ENCODE results near the gene PPT1. TPM values are rescaled to one million over a fixed set of nuclear protein-coding genes. Genes with fewer than 3 reads are reported as not detected.

Gene PPT1
- total RNA-seq, 2 donors from 2014 or later = 68.5 to 89.8 TPM

DNA sequence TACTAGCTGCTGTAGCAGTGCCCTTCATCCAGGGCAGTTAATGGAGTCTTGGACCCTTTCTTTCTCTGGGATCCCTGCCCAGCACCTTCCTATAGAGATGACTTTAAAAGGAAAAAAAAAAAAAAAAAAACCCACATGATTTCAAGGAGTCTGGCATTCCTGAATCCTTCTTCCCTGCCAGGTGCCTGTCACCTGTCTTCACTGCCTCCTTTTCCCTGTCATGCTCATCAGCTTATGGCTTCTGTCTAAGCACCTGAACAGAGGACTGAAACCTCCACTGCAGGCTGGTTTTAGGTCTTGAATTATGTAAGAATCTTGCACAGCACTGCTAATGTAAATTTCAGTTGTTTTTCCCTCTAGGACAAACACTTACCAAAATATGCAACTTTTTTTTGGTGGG lies 24.9 kb downstream of the PPT1 start:
- Histone ChIP-seq H3K36me3 (peaks cover 72% of the 10 kb centered on the region), H3K27ac (no peak overlapping the region), H3K27me3 (replicated peaks; ENCODE audit: insufficient read depth) (no peaks in the 10 kb centered on the region), H3K9me3 (no peaks in the 10 kb centered on the region), H3K4me3 (no peak overlapping the region), H3K4me1 (ENCODE audit: control insufficient read depth in 1 of 2, low read depth in 2 of 2) (peaks cover 0 to 10% of the 10 kb centered on the region in 2 donors)
- ATAC-seq (ENCODE audit: insufficient number of reproducible peaks, low FRiP score, low read depth) (no peak), DNase-seq (ENCODE audit: low spot score) (no peak)
- TF ChIP-seq, protein P1, sequence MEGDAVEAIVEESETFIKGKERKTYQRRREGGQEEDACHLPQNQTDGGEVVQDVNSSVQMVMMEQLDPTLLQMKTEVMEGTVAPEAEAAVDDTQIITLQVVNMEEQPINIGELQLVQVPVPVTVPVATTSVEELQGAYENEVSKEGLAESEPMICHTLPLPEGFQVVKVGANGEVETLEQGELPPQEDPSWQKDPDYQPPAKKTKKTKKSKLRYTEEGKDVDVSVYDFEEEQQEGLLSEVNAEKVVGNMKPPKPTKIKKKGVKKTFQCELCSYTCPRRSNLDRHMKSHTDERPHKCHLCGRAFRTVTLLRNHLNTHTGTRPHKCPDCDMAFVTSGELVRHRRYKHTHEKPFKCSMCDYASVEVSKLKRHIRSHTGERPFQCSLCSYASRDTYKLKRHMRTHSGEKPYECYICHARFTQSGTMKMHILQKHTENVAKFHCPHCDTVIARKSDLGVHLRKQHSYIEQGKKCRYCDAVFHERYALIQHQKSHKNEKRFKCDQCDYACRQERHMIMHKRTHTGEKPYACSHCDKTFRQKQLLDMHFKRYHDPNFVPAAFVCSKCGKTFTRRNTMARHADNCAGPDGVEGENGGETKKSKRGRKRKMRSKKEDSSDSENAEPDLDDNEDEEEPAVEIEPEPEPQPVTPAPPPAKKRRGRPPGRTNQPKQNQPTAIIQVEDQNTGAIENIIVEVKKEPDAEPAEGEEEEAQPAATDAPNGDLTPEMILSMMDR (IDR thresholded peaks at IDR 0.05) = no peak

DNA sequence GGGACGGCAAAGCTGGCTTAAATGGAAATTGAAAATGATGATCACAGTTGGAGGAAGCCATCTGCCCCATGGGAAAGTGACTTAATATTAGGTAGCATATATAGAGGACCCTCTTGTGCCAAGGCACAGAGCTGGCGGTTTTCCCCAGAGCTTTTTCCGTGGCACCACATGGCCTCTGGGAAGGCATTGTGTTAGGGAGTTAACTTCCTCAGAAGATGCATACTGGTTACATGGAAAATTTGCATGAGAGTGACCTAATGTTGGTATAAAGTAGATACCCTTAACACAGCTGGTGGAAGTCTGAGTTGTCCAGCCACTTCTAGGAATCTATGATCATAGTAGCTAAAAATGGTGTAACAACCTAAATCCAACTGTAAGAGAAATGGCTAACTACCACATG lies 29.2 kb downstream of the PPT1 start:
- TF ChIP-seq, protein P1 (IDR thresholded peaks at IDR 0.05) = no peak
- H3K4me1 ChIP-seq (ENCODE audit: control insufficient read depth in 1 of 2, low read depth in 2 of 2) = no peaks in the 10 kb centered on the region
- H3K9me3 ChIP-seq = no peaks in the 10 kb centered on the region
- DNase-seq (ENCODE audit: low spot score) (no peak), ATAC-seq (ENCODE audit: insufficient number of reproducible peaks, low FRiP score, low read depth) (no peak)
- H3K4me3 ChIP-seq = no peak overlapping the region
- H3K27me3 ChIP-seq (replicated peaks; ENCODE audit: insufficient read depth) = no peaks in the 10 kb centered on the region
- H3K36me3 ChIP-seq = peaks cover 99% of the 10 kb centered on the region
- H3K27ac ChIP-seq = no peak overlapping the region

DNA sequence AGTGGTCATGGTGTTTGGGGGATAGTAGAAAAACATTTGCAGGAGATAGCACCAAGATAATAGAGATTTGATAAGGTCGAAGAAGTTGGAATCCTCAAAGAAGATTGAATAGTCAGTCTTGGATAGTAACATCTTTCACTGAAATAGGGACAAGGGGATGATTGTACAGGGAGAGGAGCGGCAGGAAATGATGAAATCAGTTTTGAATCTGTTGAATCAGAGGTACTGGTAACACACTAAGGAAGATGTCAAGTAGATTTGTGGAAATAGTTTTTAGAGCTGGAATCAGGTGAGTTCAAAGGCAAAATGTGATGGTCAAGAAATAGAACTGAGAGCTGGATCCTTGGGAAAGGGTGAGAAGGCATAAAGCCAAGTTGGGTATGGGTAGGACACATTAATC lies 30.0 kb downstream of the PPT1 start:
- no peak overlapping the region for H3K27ac ChIP-seq
- H3K4me1 ChIP-seq (ENCODE audit: control insufficient read depth in 1 of 2, low read depth in 2 of 2) = peaks cover 0 to under 1% of the 10 kb centered on the region in 2 donors
- ATAC-seq (ENCODE audit: insufficient number of reproducible peaks, low FRiP score, low read depth) (no peak), DNase-seq (ENCODE audit: low spot score) (no peak)
- TF ChIP-seq, protein P1 (IDR thresholded peaks at IDR 0.05) = no peak
- H3K9me3 ChIP-seq = no peaks in the 10 kb centered on the region
- H3K36me3 ChIP-seq = peaks cover 94% of the 10 kb centered on the region
- H3K27me3 ChIP-seq (replicated peaks; ENCODE audit: insufficient read depth) = no peaks in the 10 kb centered on the region
- H3K4me3 ChIP-seq = no peak overlapping the region

DNA sequence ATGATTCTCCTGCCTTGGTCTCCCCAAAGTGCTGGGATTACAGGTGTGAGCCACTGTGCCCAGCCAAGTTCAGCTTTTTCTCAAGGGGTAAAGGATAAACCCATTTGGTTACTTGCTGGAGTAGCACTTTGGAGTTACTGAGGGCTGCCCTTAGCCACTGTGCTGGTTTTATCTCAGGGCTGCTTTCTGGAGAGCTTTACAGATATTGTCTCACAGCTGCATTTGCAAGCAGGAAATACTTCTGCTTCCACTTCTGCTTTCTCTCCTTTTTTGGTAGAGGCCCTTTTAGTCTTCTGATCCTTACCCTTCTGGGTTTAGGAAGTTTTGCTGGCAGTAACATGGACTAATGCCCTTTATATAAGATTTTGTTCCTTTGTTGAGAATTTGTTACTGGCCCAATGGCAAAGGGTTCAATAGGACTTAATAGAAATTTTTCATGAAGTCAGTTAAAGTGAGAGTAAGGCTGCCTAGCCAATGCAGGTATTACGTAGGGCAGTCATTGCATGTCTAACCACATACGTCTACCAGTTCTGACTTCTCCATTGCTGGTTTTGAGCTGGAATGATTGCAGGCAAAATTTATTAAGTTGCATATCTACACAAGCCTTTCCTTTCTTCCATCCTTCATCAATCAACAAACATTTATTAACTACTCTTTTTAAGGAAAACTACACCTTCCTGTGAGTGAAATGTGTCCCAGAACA lies 32.1 kb downstream of the PPT1 start:
- Histone ChIP-seq H3K4me1 (ENCODE audit: control insufficient read depth in 1 of 2, low read depth in 2 of 2) (peaks cover 16 to 20% of the 10 kb centered on the region in 2 donors), H3K27me3 (replicated peaks; ENCODE audit: insufficient read depth) (no peaks in the 10 kb centered on the region), H3K36me3 (peaks cover 89% of the 10 kb centered on the region), H3K27ac (no peak overlapping the region), H3K9me3 (no peaks in the 10 kb centered on the region), H3K4me3 (no peak overlapping the region)
- ATAC-seq (ENCODE audit: insufficient number of reproducible peaks, low FRiP score, low read depth) (no peak), DNase-seq (ENCODE audit: low spot score) (no peak)
- TF ChIP-seq, protein P1 (IDR thresholded peaks at IDR 0.05) = no peak

DNA sequence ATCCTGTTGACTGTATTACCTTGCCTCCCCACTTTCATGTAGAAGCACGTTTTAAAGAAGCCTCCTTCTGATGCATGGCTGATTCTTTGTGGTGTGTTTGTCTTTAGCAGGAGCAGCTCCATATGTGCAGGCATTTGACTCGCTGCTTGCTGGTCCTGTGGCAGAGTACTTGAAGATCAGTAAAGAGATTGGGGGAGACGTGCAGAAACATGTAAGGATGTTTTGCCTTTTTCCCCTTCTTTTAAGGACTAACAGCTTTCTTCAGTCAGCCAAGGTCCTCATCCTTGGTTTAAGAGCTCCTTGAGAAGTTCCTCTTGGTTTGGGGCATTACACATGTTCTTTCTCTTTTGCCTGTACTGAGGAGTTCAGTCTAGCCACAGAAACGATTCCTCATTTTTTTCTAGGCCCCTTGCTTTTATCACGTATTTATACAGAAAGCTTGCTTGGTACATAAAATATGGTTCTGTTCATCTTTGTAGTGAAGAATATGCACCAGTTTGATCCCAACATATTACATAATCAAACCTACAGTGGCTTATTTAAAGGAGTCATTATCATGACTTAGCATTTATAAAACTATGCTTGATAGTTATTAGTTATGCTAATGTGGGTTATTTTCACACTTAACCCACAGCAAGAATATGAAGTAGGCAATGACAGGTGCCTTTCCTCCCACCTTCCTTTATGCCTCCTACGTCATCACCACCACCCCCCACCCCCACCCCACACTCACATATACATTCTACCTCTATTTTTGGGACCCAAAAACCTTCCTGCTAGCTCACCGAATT lies 36.9 kb downstream of the PPT1 start:
- H3K4me3 ChIP-seq = peak overlapping the region; percentile 25
- peaks cover 48% of the 10 kb centered on the region for H3K36me3 ChIP-seq
- H3K4me1 ChIP-seq (ENCODE audit: control insufficient read depth in 1 of 2, low read depth in 2 of 2) = peaks cover 54 to 63% of the 10 kb centered on the region in 2 donors

More for the DNA sequence above, 36.9 kb downstream of the PPT1 start:
- TF ChIP-seq, protein P1 (IDR thresholded peaks at IDR 0.05) = no peak
- H3K27me3 ChIP-seq (replicated peaks; ENCODE audit: insufficient read depth) = no peaks in the 10 kb centered on the region
- H3K9me3 ChIP-seq = no peaks in the 10 kb centered on the region
- H3K27ac ChIP-seq = peak overlapping the region; percentile 19 to 51
- DNase-seq (ENCODE audit: low spot score) (no peak), ATAC-seq (ENCODE audit: insufficient number of reproducible peaks, low FRiP score, low read depth) (no peak)

All from thoracic aorta (tissue), 2 donors.